Parathyroid adenoma (tissue), 2 donors: ENCODE measurements around the gene GRAP.

Experiments
- H2AFZ ChIP-seq: fragments of 300-600 bp; sonication (generic); one replicate; pipeline ENCODE4 v1.7.0; 2017; ENCODE audit warnings: antibody characterized with exemption, mild to moderate bottlenecking
- H3K27ac ChIP-seq: fragments of 300-600 bp; sonication (generic); one replicate; pipeline ENCODE4 v1.7.0; 2017
- H3K27me3 ChIP-seq: fragments of 300-600 bp; sonication (generic); one replicate; pipeline ENCODE4 v1.7.0; 2017; ENCODE audit warnings: low read length; ENCODE audit not compliant: control insufficient read depth, insufficient read depth
- H3K36me3 ChIP-seq: fragments of 300-600 bp; sonication (generic); one replicate; pipeline ENCODE4 v1.7.0; 2017; ENCODE audit warnings: low read length; ENCODE audit not compliant: control insufficient read depth, insufficient read depth
- H3K4me1 ChIP-seq: fragments of 300-600 bp; sonication (generic); one replicate; pipeline ENCODE4 v1.7.0; 2017; ENCODE audit warnings: control low read depth
- H3K4me2 ChIP-seq: fragments of 300-600 bp; sonication (generic); one replicate; pipeline ENCODE4 v1.7.0; 2017; ENCODE audit warnings: low read length
- H3K4me3 ChIP-seq: fragments of 300-600 bp; sonication (generic); one replicate; pipeline ENCODE4 v1.7.0; 2017; ENCODE audit warnings: low read depth, low read length
- H3K79me2 ChIP-seq: fragments of 300-600 bp; sonication (generic); one replicate; pipeline ENCODE4 v1.7.0; 2017; ENCODE audit warnings: control low read depth
- H3K9ac ChIP-seq: fragments of 300-600 bp; sonication (generic); one replicate; pipeline ENCODE4 v1.7.0; 2017; ENCODE audit warnings: mild to moderate bottlenecking
- H3K9me3 ChIP-seq: fragments of 300-600 bp; sonication (generic); one replicate; pipeline ENCODE4 v1.7.0; 2017; ENCODE audit warnings: low read length; ENCODE audit not compliant: control insufficient read depth
- TF ChIP-seq, protein P1 (sequence below): fragments of 300-600 bp; sonication (generic); IDR thresholded peaks from one replicate; pipeline ENCODE4 v1.7.0; 2017; ENCODE audit warnings: antibody characterized with exemption, mild to moderate bottlenecking
- donor health status: primary hyperparathyroidism.

GRAP gene

DNA sequence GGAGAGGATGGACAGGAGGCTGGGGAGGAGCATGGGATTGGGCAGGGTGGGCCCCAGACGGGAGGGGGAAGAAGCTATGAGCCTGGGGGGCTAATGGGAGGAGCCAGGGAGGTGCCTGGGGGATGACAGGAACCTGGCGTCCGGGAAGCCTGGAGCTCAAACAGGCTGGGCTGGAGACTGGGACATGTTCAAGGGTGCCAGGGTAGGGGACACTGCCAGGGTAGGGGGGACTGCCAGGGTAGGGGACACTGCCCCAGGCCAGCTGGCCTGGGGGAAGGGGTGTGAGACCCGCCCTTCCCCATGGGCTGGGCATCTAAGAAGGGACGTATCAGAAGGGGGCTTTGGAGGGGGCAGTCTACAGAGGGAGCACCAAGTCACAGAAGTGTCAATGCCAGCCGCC is 35.2 kb downstream of the GRAP start:
- H3K79me2 ChIP-seq, result no peaks in the 10 kb centered on the region
- peak overlapping the region; percentile 72 for H2AFZ ChIP-seq
- no peaks in the 10 kb centered on the region for H3K9me3 ChIP-seq
- H3K4me2 ChIP-seq, result no peak overlapping the region
- TF ChIP-seq, protein P1, sequence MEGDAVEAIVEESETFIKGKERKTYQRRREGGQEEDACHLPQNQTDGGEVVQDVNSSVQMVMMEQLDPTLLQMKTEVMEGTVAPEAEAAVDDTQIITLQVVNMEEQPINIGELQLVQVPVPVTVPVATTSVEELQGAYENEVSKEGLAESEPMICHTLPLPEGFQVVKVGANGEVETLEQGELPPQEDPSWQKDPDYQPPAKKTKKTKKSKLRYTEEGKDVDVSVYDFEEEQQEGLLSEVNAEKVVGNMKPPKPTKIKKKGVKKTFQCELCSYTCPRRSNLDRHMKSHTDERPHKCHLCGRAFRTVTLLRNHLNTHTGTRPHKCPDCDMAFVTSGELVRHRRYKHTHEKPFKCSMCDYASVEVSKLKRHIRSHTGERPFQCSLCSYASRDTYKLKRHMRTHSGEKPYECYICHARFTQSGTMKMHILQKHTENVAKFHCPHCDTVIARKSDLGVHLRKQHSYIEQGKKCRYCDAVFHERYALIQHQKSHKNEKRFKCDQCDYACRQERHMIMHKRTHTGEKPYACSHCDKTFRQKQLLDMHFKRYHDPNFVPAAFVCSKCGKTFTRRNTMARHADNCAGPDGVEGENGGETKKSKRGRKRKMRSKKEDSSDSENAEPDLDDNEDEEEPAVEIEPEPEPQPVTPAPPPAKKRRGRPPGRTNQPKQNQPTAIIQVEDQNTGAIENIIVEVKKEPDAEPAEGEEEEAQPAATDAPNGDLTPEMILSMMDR, result no peak
- H3K9ac ChIP-seq, result no peak overlapping the region
- H3K4me3 ChIP-seq, result no peak overlapping the region
- H3K27ac ChIP-seq, result no peak overlapping the region
- peaks cover 10% of the 10 kb centered on the region for H3K4me1 ChIP-seq
- no peaks in the 10 kb centered on the region for H3K27me3 ChIP-seq
- no peaks in the 10 kb centered on the region for H3K36me3 ChIP-seq

DNA sequence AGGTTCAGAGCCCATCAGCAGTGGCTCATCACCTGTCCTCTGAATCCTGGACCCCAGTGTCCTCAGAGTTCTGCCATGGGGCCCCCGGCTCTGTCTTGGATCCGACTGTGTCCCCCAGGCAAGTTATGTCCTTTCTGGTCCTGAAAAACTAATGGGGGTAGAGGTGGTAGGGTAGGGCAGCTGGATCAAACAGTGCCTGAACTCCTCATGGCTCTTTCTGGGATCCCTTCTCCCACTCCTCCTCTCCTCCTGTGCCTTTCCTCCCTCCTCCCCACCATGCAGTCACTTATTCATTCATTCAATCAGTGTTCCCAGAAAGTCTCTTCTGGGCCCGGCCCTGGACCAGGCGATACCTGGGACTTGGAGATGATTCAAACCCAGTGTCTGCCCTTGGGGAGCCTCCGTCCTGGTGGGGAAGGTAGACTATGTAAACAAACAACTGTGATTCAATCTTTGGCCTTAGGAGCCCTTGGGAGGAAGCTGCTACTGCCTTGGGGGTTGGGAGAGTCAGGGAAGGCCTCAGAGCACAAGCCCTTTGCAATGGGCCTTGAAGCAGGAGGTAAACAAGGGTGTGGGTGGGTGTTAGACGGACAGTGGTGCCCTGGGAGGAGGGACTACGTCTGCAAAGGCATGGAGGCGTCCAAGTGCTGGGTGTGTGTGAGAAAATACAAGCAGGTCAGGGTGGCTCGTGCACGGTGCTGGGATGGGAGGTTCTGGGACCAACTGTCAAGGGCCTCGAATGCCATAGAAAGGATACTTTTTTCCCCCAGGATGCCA is 35.8 kb downstream of the GRAP start:
- Histone ChIP-seq H3K9me3 (no peaks in the 10 kb centered on the region), H3K9ac (no peak overlapping the region), H3K4me1 (peaks cover 10% of the 10 kb centered on the region), H3K4me3 (no peak overlapping the region), H3K36me3 (no peaks in the 10 kb centered on the region), H2AFZ (peak overlapping the region; percentile 72), H3K4me2 (no peak overlapping the region), H3K27me3 (no peaks in the 10 kb centered on the region), H3K27ac (peak overlapping the region; percentile 44), H3K79me2 (no peaks in the 10 kb centered on the region)
- TF ChIP-seq, protein P1, result no peak

GRCh38 chr17:19009970-19010369 is 36.8 kb downstream of the GRAP start:
- Histone ChIP-seq H3K27ac (no peak overlapping the region), H3K27me3 (no peaks in the 10 kb centered on the region), H3K9me3 (no peaks in the 10 kb centered on the region), H3K4me3 (no peak overlapping the region), H3K4me1 (peaks cover 10% of the 10 kb centered on the region), H3K4me2 (no peak overlapping the region), H2AFZ (no peak overlapping the region), H3K79me2 (no peaks in the 10 kb centered on the region), H3K36me3 (no peaks in the 10 kb centered on the region), H3K9ac (no peak overlapping the region)
- TF ChIP-seq, protein P1, result no peak

DNA sequence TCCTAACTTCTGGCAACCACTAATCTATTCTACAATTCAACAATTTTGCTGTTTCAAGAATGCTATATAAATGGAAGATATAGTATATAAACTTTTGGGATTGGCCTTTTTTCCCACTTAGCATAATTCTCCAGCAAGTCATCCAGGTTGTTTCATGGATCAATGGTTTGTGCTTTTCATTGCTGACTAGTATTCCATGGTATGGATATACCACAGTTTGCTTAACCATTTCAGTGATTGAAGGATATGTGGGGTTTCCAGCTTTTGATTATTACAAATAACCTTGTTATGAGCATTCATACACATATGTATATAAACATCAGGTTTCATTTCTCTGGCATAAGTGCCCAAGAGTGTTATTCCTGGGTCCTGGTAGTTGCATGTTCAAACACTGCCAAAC is 40.1 kb downstream of the GRAP start:
- Histone ChIP-seq H3K79me2 (no peaks in the 10 kb centered on the region), H3K9ac (no peak overlapping the region), H3K4me2 (no peak overlapping the region), H3K27ac (no peak overlapping the region), H3K4me3 (no peak overlapping the region), H2AFZ (no peak overlapping the region), H3K9me3 (no peaks in the 10 kb centered on the region), H3K27me3 (no peaks in the 10 kb centered on the region), H3K4me1 (peaks cover 11% of the 10 kb centered on the region), H3K36me3 (no peaks in the 10 kb centered on the region)
- TF ChIP-seq, protein P1, result no peak
